IPS-18c (cell line): ENCODE results near the gene BABAM2.

Experiments used
- H3K4me3 ChIP-seq: 2 replicates; pipeline ENCODE4 v1.7.0; 2013; ENCODE audit warnings: low read depth, mild to moderate bottlenecking, low read length, moderate library complexity; ENCODE audit not compliant: insufficient read depth
- H3K9me3 ChIP-seq: one replicate; pipeline ENCODE4 v1.6.1; 2013; ENCODE audit warnings: mild to moderate bottlenecking, low read length, moderate library complexity; ENCODE audit not compliant: control insufficient read depth, insufficient read depth

BABAM2 gene

GRCh38 chr2:28314968-28315367, 424.4 kb downstream of the BABAM2 start:
- H3K9me3 ChIP-seq: no peaks in the 10 kb centered on the region
- no peak overlapping the region for H3K4me3 ChIP-seq

GRCh38 chr2:28316546-28317335, 426.2 kb downstream of the BABAM2 start:
- Histone ChIP-seq H3K9me3 (no peaks in the 10 kb centered on the region), H3K4me3 (no peak overlapping the region)

- Histone ChIP-seq H3K4me3 (no peak overlapping the region), H3K9me3 (no peaks in the 10 kb centered on the region)
These were observed 426.9 kb downstream of the BABAM2 start for GRCh38 chr2:28317390-28317789.

- no peak overlapping the region for H3K4me3 ChIP-seq
- H3K9me3 ChIP-seq: no peaks in the 10 kb centered on the region
These were observed 427.5 kb downstream of the BABAM2 start for GRCh38 chr2:28318023-28318422.

GRCh38 chr2:28318462-28319117, 428.1 kb downstream of the BABAM2 start:
- no peak overlapping the region for H3K4me3 ChIP-seq
- H3K9me3 ChIP-seq: no peaks in the 10 kb centered on the region

GRCh38 chr2:28319118-28320008, 428.8 kb downstream of the BABAM2 start:
- H3K4me3 ChIP-seq: no peak overlapping the region
- H3K9me3 ChIP-seq: no peaks in the 10 kb centered on the region

- Histone ChIP-seq H3K4me3 (no peak overlapping the region), H3K9me3 (no peaks in the 10 kb centered on the region)
These were observed 429.5 kb downstream of the BABAM2 start for GRCh38 chr2:28320009-28320365.

GRCh38 chr2:28320371-28320770, 429.8 kb downstream of the BABAM2 start:
- H3K4me3 ChIP-seq: no peak overlapping the region
- no peaks in the 10 kb centered on the region for H3K9me3 ChIP-seq

GRCh38 chr2:28321426-28321825, 430.9 kb downstream of the BABAM2 start:
- no peak overlapping the region for H3K4me3 ChIP-seq
- H3K9me3 ChIP-seq: no peaks in the 10 kb centered on the region

GRCh38 chr2:28322051-28322450, 431.5 kb downstream of the BABAM2 start:
- no peaks in the 10 kb centered on the region for H3K9me3 ChIP-seq
- no peak overlapping the region for H3K4me3 ChIP-seq

GRCh38 chr2:28322456-28322855, 431.9 kb downstream of the BABAM2 start:
- no peak overlapping the region for H3K4me3 ChIP-seq
- H3K9me3 ChIP-seq: no peaks in the 10 kb centered on the region

GRCh38 chr2:28322981-28323396, 432.5 kb downstream of the BABAM2 start:
- no peaks in the 10 kb centered on the region for H3K9me3 ChIP-seq
- no peak overlapping the region for H3K4me3 ChIP-seq

GRCh38 chr2:28325173-28325566, 434.6 kb downstream of the BABAM2 start:
- Histone ChIP-seq H3K4me3 (no peak overlapping the region), H3K9me3 (no peaks in the 10 kb centered on the region)

- H3K9me3 ChIP-seq: no peaks in the 10 kb centered on the region
- H3K4me3 ChIP-seq: no peak overlapping the region
These were observed 435.3 kb downstream of the BABAM2 start for GRCh38 chr2:28325567-28326468.

- Histone ChIP-seq H3K4me3 (no peak overlapping the region), H3K9me3 (no peaks in the 10 kb centered on the region)
These were observed 435.9 kb downstream of the BABAM2 start for GRCh38 chr2:28326469-28326805.

GRCh38 chr2:28326881-28327505, 436.5 kb downstream of the BABAM2 start:
- no peaks in the 10 kb centered on the region for H3K9me3 ChIP-seq
- no peak overlapping the region for H3K4me3 ChIP-seq

- Histone ChIP-seq H3K9me3 (no peaks in the 10 kb centered on the region), H3K4me3 (no peak overlapping the region)
These were observed 437.0 kb downstream of the BABAM2 start for GRCh38 chr2:28327581-28327955.
